Mesendoderm (in vitro differentiated cells): ENCODE results near the gene BRDT.

ENCODE experiments used
- DNase-seq: peaks from one replicate; pipeline ENCODE4 v3.0.0; 2013
- H2AK5ac ChIP-seq: 2 replicates; pipeline ENCODE4 v1.6.1; 2013; ENCODE audit warnings: low read length, inconsistent platforms
- H2BK120ac ChIP-seq: 2 replicates; pipeline ENCODE4 v1.6.1; 2013; ENCODE audit warnings: low read depth, mild to moderate bottlenecking, low read length, moderate library complexity, mixed read lengths
- H2BK15ac ChIP-seq: replicated peaks from 2 replicates; pipeline ENCODE4 v1.6.1; 2013; ENCODE audit warnings: low read depth, mild to moderate bottlenecking, moderate library complexity
- H2BK5ac ChIP-seq: 2 replicates; pipeline ENCODE4 v1.6.1; 2013; ENCODE audit warnings: low read length, inconsistent platforms
- H3K18ac ChIP-seq: 2 replicates; pipeline ENCODE4 v1.6.1; 2013; ENCODE audit warnings: mild to moderate bottlenecking, low read length, mixed read lengths
- H3K23ac ChIP-seq: one replicate; pipeline ENCODE4 v1.6.1; 2013; ENCODE audit warnings: low read length
- H3K27ac ChIP-seq: 2 replicates; pipeline ENCODE4 v1.5.1; 2013; ENCODE audit warnings: low read depth, mild to moderate bottlenecking, inconsistent platforms, low read length, moderate library complexity
- H3K27me3 ChIP-seq: 2 replicates; pipeline ENCODE4 v1.6.1; 2013; ENCODE audit warnings: low read length, control low read depth, mild to moderate bottlenecking, inconsistent platforms; ENCODE audit not compliant: insufficient read depth, poor library complexity
- H3K36me3 ChIP-seq: 2 replicates; pipeline ENCODE4 v1.6.1; 2013; ENCODE audit warnings: low read length, inconsistent platforms; ENCODE audit not compliant: control insufficient read depth, insufficient read depth
- H3K4ac ChIP-seq: one replicate; pipeline ENCODE4 v1.6.1; 2013; ENCODE audit warnings: low read depth, mild to moderate bottlenecking, low read length, moderate library complexity
- H3K4me1 ChIP-seq: 2 replicates; pipeline ENCODE4 v1.6.1; 2013; ENCODE audit warnings: low read depth, low read length, inconsistent platforms; ENCODE audit not compliant: control insufficient read depth
- H3K4me2 ChIP-seq: 2 replicates; pipeline ENCODE4 v1.6.1; 2013; ENCODE audit warnings: low read length
- H3K4me3 ChIP-seq: 2 replicates; pipeline ENCODE4 v1.5.1; 2013; ENCODE audit warnings: mild to moderate bottlenecking, low read length
- H3K56ac ChIP-seq: one replicate; pipeline ENCODE4 v1.6.1; 2013; ENCODE audit warnings: low read length
- H3K79me1 ChIP-seq: 2 replicates; pipeline ENCODE4 v1.6.1; 2013; ENCODE audit warnings: low read length, inconsistent platforms
- H3K79me2 ChIP-seq: 2 replicates; pipeline ENCODE4 v1.6.1; 2013; ENCODE audit warnings: mild to moderate bottlenecking, low read length; ENCODE audit not compliant: control insufficient read depth, insufficient read depth
- H3K9ac ChIP-seq: 2 replicates; pipeline ENCODE4 v1.6.1; 2013; ENCODE audit warnings: low read length, inconsistent platforms
- H4K5ac ChIP-seq: one replicate; pipeline ENCODE4 v1.6.1; 2013; ENCODE audit warnings: low read length
- H4K8ac ChIP-seq: one replicate; pipeline ENCODE4 v1.6.1; 2013; ENCODE audit warnings: low read depth, mild to moderate bottlenecking, control low read depth, low read length, moderate library complexity
- WGBS: extraction: QIAGEN DNeasy Blood & Tissue Kit; methylation state at CpG from one replicate; pipeline ENCODE4 v1.1.7; 2013; ENCODE audit warnings: low lambda C conversion rate, missing lambda C conversion rate; ENCODE audit not compliant: insufficient coverage; ENCODE audit errors: extremely low coverage; 5-methylcytosine and 5-hydroxymethylcytosine counted together

Gene BRDT

GRCh38 chr1:91993256-91993655 is 44.1 kb downstream of the BRDT start:
- H3K4me1 ChIP-seq, result no peaks in the 10 kb centered on the region
- H3K36me3 ChIP-seq, result no peaks in the 10 kb centered on the region
- H3K4me2 ChIP-seq, result no peak overlapping the region
- H2BK5ac ChIP-seq, result no peak overlapping the region
- no peak for DNase-seq
- H4K8ac ChIP-seq, result no peak overlapping the region
- H3K79me2 ChIP-seq, result no peaks in the 10 kb centered on the region
- no peak overlapping the region for H3K56ac ChIP-seq
- no peaks in the 10 kb centered on the region for H3K27me3 ChIP-seq
- H3K4me3 ChIP-seq, result no peak overlapping the region
- H3K4ac ChIP-seq, result no peak overlapping the region
- H2AK5ac ChIP-seq, result no peak overlapping the region
- H2BK15ac ChIP-seq, result no peak overlapping the region
- no peaks in the 10 kb centered on the region for H3K79me1 ChIP-seq
- no peak overlapping the region for H3K27ac ChIP-seq
- H3K23ac ChIP-seq, result no peak overlapping the region
- no peak overlapping the region for H4K5ac ChIP-seq
- no CpG with 5 or more reads among the region's 1 CpG for WGBS
- no peak overlapping the region for H3K9ac ChIP-seq
- no peak overlapping the region for H2BK120ac ChIP-seq
- no peak overlapping the region for H3K18ac ChIP-seq

GRCh38 chr1:91997607-91998195 is 48.5 kb downstream of the BRDT start:
- Histone ChIP-seq H3K4me3 (no peak overlapping the region), H3K4ac (no peak overlapping the region), H3K4me2 (no peak overlapping the region), H3K27ac (no peak overlapping the region), H2BK15ac (no peak overlapping the region), H3K4me1 (no peaks in the 10 kb centered on the region), H3K79me1 (no peaks in the 10 kb centered on the region), H2BK120ac (no peak overlapping the region), H2AK5ac (no peak overlapping the region), H3K18ac (no peak overlapping the region), H4K5ac (no peak overlapping the region), H3K36me3 (no peaks in the 10 kb centered on the region), H3K27me3 (no peaks in the 10 kb centered on the region), H3K79me2 (no peaks in the 10 kb centered on the region), H2BK5ac (no peak overlapping the region), H3K56ac (no peak overlapping the region), H3K23ac (no peak overlapping the region), H3K9ac (no peak overlapping the region), H4K8ac (no peak overlapping the region)
- no CpG with 5 or more reads among the region's 1 CpG for WGBS
- DNase-seq, result peak; percentile 30

- no peak overlapping the region for H3K4me2 ChIP-seq
- H2AK5ac ChIP-seq, result no peak overlapping the region
- no peaks in the 10 kb centered on the region for H3K79me2 ChIP-seq
- H3K27me3 ChIP-seq, result no peaks in the 10 kb centered on the region
- no peak overlapping the region for H4K8ac ChIP-seq
- H3K4ac ChIP-seq, result no peak overlapping the region
- no peaks in the 10 kb centered on the region for H3K36me3 ChIP-seq
- no peak overlapping the region for H3K4me3 ChIP-seq
- no peaks in the 10 kb centered on the region for H3K4me1 ChIP-seq
- DNase-seq, result no peak
- H3K56ac ChIP-seq, result no peak overlapping the region
- H3K18ac ChIP-seq, result no peak overlapping the region
- no peak overlapping the region for H2BK5ac ChIP-seq
- no peak overlapping the region for H4K5ac ChIP-seq
- no peak overlapping the region for H3K23ac ChIP-seq
- H3K79me1 ChIP-seq, result no peaks in the 10 kb centered on the region
- H2BK15ac ChIP-seq, result no peak overlapping the region
- H3K9ac ChIP-seq, result no peak overlapping the region
- no peak overlapping the region for H3K27ac ChIP-seq
- no peak overlapping the region for H2BK120ac ChIP-seq
Observed at GRCh38 chr1:92004129-92004528, 54.9 kb downstream of the BRDT start.

GRCh38 chr1:92013923-92014322 is 64.7 kb downstream of the BRDT start:
- Histone ChIP-seq H2BK15ac (no peak overlapping the region), H2BK5ac (no peak overlapping the region), H3K4ac (no peak overlapping the region), H3K18ac (no peak overlapping the region), H3K9ac (no peak overlapping the region), H2BK120ac (no peak overlapping the region), H3K79me2 (no peaks in the 10 kb centered on the region), H3K4me3 (no peak overlapping the region), H3K23ac (no peak overlapping the region), H3K4me1 (no peaks in the 10 kb centered on the region), H4K8ac (no peak overlapping the region), H3K27me3 (no peaks in the 10 kb centered on the region), H3K79me1 (no peaks in the 10 kb centered on the region), H3K56ac (no peak overlapping the region), H3K27ac (no peak overlapping the region), H3K36me3 (no peaks in the 10 kb centered on the region), H3K4me2 (no peak overlapping the region), H4K5ac (no peak overlapping the region), H2AK5ac (no peak overlapping the region)
- DNase-seq, result no peak

GRCh38 chr1:92016720-92017316 is 67.6 kb downstream of the BRDT start:
- H3K36me3 ChIP-seq, result no peaks in the 10 kb centered on the region
- H2BK5ac ChIP-seq, result no peak overlapping the region
- no peak overlapping the region for H3K4ac ChIP-seq
- H3K18ac ChIP-seq, result no peak overlapping the region
- H4K5ac ChIP-seq, result no peak overlapping the region
- no peak overlapping the region for H2BK15ac ChIP-seq
- no peaks in the 10 kb centered on the region for H3K27me3 ChIP-seq
- H3K4me3 ChIP-seq, result no peak overlapping the region
- no peaks in the 10 kb centered on the region for H3K4me1 ChIP-seq
- H3K56ac ChIP-seq, result no peak overlapping the region
- DNase-seq, result peak; percentile 21
- no CpG with 5 or more reads among the region's 5 CpGs for WGBS
- no peak overlapping the region for H3K23ac ChIP-seq
- H2AK5ac ChIP-seq, result no peak overlapping the region
- no peak overlapping the region for H4K8ac ChIP-seq
- H3K4me2 ChIP-seq, result no peak overlapping the region
- H2BK120ac ChIP-seq, result no peak overlapping the region
- H3K9ac ChIP-seq, result no peak overlapping the region
- H3K79me2 ChIP-seq, result no peaks in the 10 kb centered on the region
- no peak overlapping the region for H3K27ac ChIP-seq
- H3K79me1 ChIP-seq, result no peaks in the 10 kb centered on the region

GRCh38 chr1:92017656-92018055 is 68.5 kb downstream of the BRDT start:
- Histone ChIP-seq H3K18ac (no peak overlapping the region), H2AK5ac (no peak overlapping the region), H2BK120ac (no peak overlapping the region), H3K27ac (no peak overlapping the region), H2BK15ac (no peak overlapping the region), H3K4me1 (no peaks in the 10 kb centered on the region), H4K5ac (no peak overlapping the region), H3K36me3 (no peaks in the 10 kb centered on the region), H3K79me2 (no peaks in the 10 kb centered on the region), H2BK5ac (no peak overlapping the region), H3K4ac (no peak overlapping the region), H3K27me3 (no peaks in the 10 kb centered on the region), H3K4me2 (no peak overlapping the region), H3K56ac (no peak overlapping the region), H3K79me1 (no peaks in the 10 kb centered on the region), H3K4me3 (no peak overlapping the region), H3K9ac (no peak overlapping the region), H3K23ac (no peak overlapping the region), H4K8ac (no peak overlapping the region)
- DNase-seq, result no peak
- WGBS, result no CpG with 5 or more reads among the region's 2 CpGs
